Measurements from ENCODE around the gene PRXL2B. TPM values are rescaled to one million over a fixed set of nuclear protein-coding genes. Genes with fewer than 3 reads are reported as not detected.

PRXL2B gene
- polyA plus RNA-seq, 1 experiment: 10.2 TPM

- Histone ChIP-seq H3K9me3 (ENCODE audit: control insufficient read depth, insufficient read depth, low read length) (no peaks in the 10 kb centered on the region; the same call in 1 of the 2 replicates), H3K4me3 (ENCODE audit: low read depth, low read length) (no peak overlapping the region), H3K27me3 (ENCODE audit: control insufficient read depth, insufficient read depth, low read length) (peaks cover 2% of the 10 kb centered on the region), H3K27ac (ENCODE audit: low read depth, low read length) (no peak overlapping the region)
- ChIA-PET CTCF (no interaction called here), POLR2A (interaction anchor here (0.8 kb wide), 1 partner anchor 54 kb away, joined by 5 read pairs; the partner anchor contains the start of gene MMEL1)
- no peak for DNase-seq (ENCODE audit: low read depth, low spot score)
- no peak for TF ChIP-seq CTCF (IDR thresholded peaks at IDR 0.05; ENCODE audit: low read depth, low read length)
Observed at GRCh38 chr1:2578758-2579118, 7.8 kb upstream of the PRXL2B start.

DNA sequence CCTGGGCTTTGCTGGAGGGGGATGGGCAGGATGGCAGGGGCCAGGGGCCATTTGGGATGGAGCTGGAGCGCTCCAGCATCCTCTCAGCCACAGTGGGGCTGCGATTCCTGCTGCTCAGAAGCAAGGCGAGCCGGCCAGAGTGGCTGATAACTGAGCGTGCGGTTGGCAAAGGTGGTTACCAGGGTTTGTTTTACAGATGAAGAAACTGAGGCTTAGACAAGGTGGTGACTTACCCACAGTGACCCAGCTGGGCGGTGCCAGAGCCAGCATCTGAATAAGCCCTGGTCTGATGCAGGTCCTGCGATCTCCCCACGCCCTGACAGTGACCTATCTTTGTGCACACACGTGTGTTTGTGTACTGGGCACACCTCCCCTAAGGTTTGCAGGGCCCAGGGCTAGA lies 5.9 kb upstream of the PRXL2B start:
- ChIA-PET POLR2A (no interaction called here), CTCF (no interaction called here)
- TF ChIP-seq CTCF (IDR thresholded peaks at IDR 0.05; ENCODE audit: low read depth, low read length): no peak
- Histone ChIP-seq H3K9me3 (ENCODE audit: control insufficient read depth, insufficient read depth, low read length) (no peaks in the 10 kb centered on the region; the same call in 1 of the 2 replicates), H3K4me3 (ENCODE audit: low read depth, low read length) (no peak overlapping the region), H3K27me3 (ENCODE audit: control insufficient read depth, insufficient read depth, low read length) (peaks cover 2% of the 10 kb centered on the region), H3K27ac (ENCODE audit: low read depth, low read length) (no peak overlapping the region)
- no peak for DNase-seq (ENCODE audit: low read depth, low spot score)

GRCh38 chr1:2582391-2582790 lies 4.2 kb upstream of the PRXL2B start:
- Histone ChIP-seq H3K9me3 (ENCODE audit: control insufficient read depth, insufficient read depth, low read length) (no peaks in the 10 kb centered on the region; the same call in 1 of the 2 replicates), H3K27me3 (ENCODE audit: control insufficient read depth, insufficient read depth, low read length) (peaks cover 2% of the 10 kb centered on the region), H3K27ac (ENCODE audit: low read depth, low read length) (no peak overlapping the region), H3K4me3 (ENCODE audit: low read depth, low read length) (no peak overlapping the region)
- CTCF ChIA-PET: no interaction called here
- no peak for TF ChIP-seq CTCF (IDR thresholded peaks at IDR 0.05; ENCODE audit: low read depth, low read length)
- POLR2A ChIA-PET: no interaction called here
- DNase-seq (ENCODE audit: low read depth, low spot score): no peak

GRCh38 chr1:2583331-2583791 lies 3.2 kb upstream of the PRXL2B start:
- no peak for DNase-seq (ENCODE audit: low read depth, low spot score)
- CTCF ChIA-PET: interaction anchor here (0.6 to 1.8 kb wide), 2 partner anchors 36 to 168 kb away, joined by 4 to 6 read pairs; no protein-coding TSS in a partner anchor
- POLR2A ChIA-PET: no interaction called here

More at GRCh38 chr1:2583331-2583791, 3.2 kb upstream of the PRXL2B start:
- H3K27me3 ChIP-seq (ENCODE audit: control insufficient read depth, insufficient read depth, low read length): no peaks in the 10 kb centered on the region
- H3K9me3 ChIP-seq (ENCODE audit: control insufficient read depth, insufficient read depth, low read length): no peaks in the 10 kb centered on the region; the same call in 1 of the 2 replicates
- H3K27ac ChIP-seq (ENCODE audit: low read depth, low read length): no peak overlapping the region
- H3K4me3 ChIP-seq (ENCODE audit: low read depth, low read length): no peak overlapping the region
- TF ChIP-seq CTCF (IDR thresholded peaks at IDR 0.05; ENCODE audit: low read depth, low read length): no peak

All from AG04450 (cell line).